Measurements from ENCODE around the gene TOE1. TPM values are rescaled to one million over a fixed set of nuclear protein-coding genes. Genes with fewer than 3 reads are reported as not detected.

TOE1 gene
- total RNA-seq, 1 donor from 2014 or later: 9.5 TPM

GRCh38 chr1:45329445-45329844, 10.5 kb upstream of the TOE1 start:
- no peaks in the 10 kb centered on the region for H3K36me3 ChIP-seq (ENCODE audit: control insufficient read depth, insufficient read depth, low read length)
- H3K27me3 ChIP-seq (ENCODE audit: control insufficient read depth, insufficient read depth, low read length): peaks cover 3% of the 10 kb centered on the region
- TF ChIP-seq CTCF (IDR thresholded peaks at IDR 0.05; ENCODE audit: insufficient read depth, low read length, severe bottlenecking): no peak
- no peak overlapping the region for H3K4me3 ChIP-seq (ENCODE audit: low read depth, low read length)
- DNase-seq (ENCODE audit: low read depth) (peak; percentile 16), FAIRE-seq (no peak)

GRCh38 chr1:45331436-45332345, 8.3 kb upstream of the TOE1 start:
- Histone ChIP-seq H3K4me3 (ENCODE audit: low read depth, low read length) (no peak overlapping the region), H3K36me3 (ENCODE audit: control insufficient read depth, insufficient read depth, low read length) (no peaks in the 10 kb centered on the region), H3K27me3 (ENCODE audit: control insufficient read depth, insufficient read depth, low read length) (peaks cover 3% of the 10 kb centered on the region)
- DNase-seq (ENCODE audit: low read depth) (no peak), FAIRE-seq (no peak)
- TF ChIP-seq CTCF (IDR thresholded peaks at IDR 0.05; ENCODE audit: insufficient read depth, low read length, severe bottlenecking): no peak

GRCh38 chr1:45332346-45332720, 7.6 kb upstream of the TOE1 start:
- DNase-seq (ENCODE audit: low read depth) (no peak), FAIRE-seq (no peak)
- no peak overlapping the region for H3K4me3 ChIP-seq (ENCODE audit: low read depth, low read length)
- no peak for TF ChIP-seq CTCF (IDR thresholded peaks at IDR 0.05; ENCODE audit: insufficient read depth, low read length, severe bottlenecking)
- H3K36me3 ChIP-seq (ENCODE audit: control insufficient read depth, insufficient read depth, low read length): no peaks in the 10 kb centered on the region
- no peaks in the 10 kb centered on the region for H3K27me3 ChIP-seq (ENCODE audit: control insufficient read depth, insufficient read depth, low read length)

GRCh38 chr1:45334308-45335245, 5.4 kb upstream of the TOE1 start:
- FAIRE-seq (no peak), DNase-seq (ENCODE audit: low read depth) (no peak)
- H3K4me3 ChIP-seq (ENCODE audit: low read depth, low read length): no peak overlapping the region
- no peaks in the 10 kb centered on the region for H3K36me3 ChIP-seq (ENCODE audit: control insufficient read depth, insufficient read depth, low read length)
- no peak for TF ChIP-seq CTCF (IDR thresholded peaks at IDR 0.05; ENCODE audit: insufficient read depth, low read length, severe bottlenecking)
- no peaks in the 10 kb centered on the region for H3K27me3 ChIP-seq (ENCODE audit: control insufficient read depth, insufficient read depth, low read length)

- Histone ChIP-seq H3K27me3 (ENCODE audit: control insufficient read depth, insufficient read depth, low read length) (no peaks in the 10 kb centered on the region), H3K4me3 (ENCODE audit: low read depth, low read length) (no peak overlapping the region), H3K36me3 (ENCODE audit: control insufficient read depth, insufficient read depth, low read length) (no peaks in the 10 kb centered on the region)
- no peak for FAIRE-seq
- peak; percentile 41 for DNase-seq (ENCODE audit: low read depth)
- TF ChIP-seq CTCF (IDR thresholded peaks at IDR 0.05; ENCODE audit: insufficient read depth, low read length, severe bottlenecking): no peak
Measured at GRCh38 chr1:45335855-45336324, 4.1 kb upstream of the TOE1 start.
